ENCODE measurements around the gene CTNNBL1. TPM values are rescaled to one million over a fixed set of nuclear protein-coding genes. Genes with fewer than 3 reads are reported as not detected.
A peak's percentile ranks its signal among the peaks of the same experiment; 100 is the strongest.

The CTNNBL1 gene
- total RNA-seq, 1 experiment from 2014 or later: 203 TPM

DNA sequence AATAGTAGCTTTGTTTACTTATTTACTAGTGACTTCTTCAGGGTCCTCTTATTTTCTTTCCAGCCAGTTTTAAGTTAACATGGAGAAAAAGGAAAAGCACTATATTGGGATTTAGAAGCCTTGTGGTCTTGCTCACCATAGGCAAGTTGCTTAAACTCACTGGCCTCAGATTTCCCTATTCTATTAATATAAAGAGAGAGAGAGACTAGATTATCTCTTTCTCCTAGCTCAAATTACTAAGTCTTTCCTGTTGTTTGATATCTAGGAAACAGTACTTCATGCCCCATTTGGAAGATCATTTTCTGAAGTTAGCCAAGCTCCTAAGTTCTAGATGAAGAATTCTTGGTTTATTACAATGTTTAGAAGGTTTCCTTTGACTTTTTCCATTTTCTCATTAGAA is 32.5 kb downstream of the CTNNBL1 start:
- intact Hi-C loops (cut with micrococcal nuclease; ENCODE audit: unreplicated experiment): no loop called here
- no peaks in the 10 kb centered on the region for H3K27me3 ChIP-seq (replicated peaks; ENCODE audit: control insufficient read depth, insufficient read depth, low read length)
- H3K4me1 Mint-ChIP-seq (ENCODE audit: low read depth, unreplicated experiment): peaks cover 12% of the 10 kb centered on the region
- peaks cover 6% of the 10 kb centered on the region for H3K9me3 Mint-ChIP-seq (ENCODE audit: unreplicated experiment)
- ChIA-PET POLR2A (interaction anchor here (0.5 to 1.1 kb wide), 3 partner anchors 11 to 557 kb away, joined by 3 to 7 read pairs (median 6); no protein-coding TSS in a partner anchor), CTCF (interaction anchor here (1.3 kb wide), 1 partner anchor 32 kb away, joined by 4 read pairs; no protein-coding TSS in a partner anchor)
- TF ChIP-seq, protein P1, sequence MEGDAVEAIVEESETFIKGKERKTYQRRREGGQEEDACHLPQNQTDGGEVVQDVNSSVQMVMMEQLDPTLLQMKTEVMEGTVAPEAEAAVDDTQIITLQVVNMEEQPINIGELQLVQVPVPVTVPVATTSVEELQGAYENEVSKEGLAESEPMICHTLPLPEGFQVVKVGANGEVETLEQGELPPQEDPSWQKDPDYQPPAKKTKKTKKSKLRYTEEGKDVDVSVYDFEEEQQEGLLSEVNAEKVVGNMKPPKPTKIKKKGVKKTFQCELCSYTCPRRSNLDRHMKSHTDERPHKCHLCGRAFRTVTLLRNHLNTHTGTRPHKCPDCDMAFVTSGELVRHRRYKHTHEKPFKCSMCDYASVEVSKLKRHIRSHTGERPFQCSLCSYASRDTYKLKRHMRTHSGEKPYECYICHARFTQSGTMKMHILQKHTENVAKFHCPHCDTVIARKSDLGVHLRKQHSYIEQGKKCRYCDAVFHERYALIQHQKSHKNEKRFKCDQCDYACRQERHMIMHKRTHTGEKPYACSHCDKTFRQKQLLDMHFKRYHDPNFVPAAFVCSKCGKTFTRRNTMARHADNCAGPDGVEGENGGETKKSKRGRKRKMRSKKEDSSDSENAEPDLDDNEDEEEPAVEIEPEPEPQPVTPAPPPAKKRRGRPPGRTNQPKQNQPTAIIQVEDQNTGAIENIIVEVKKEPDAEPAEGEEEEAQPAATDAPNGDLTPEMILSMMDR (IDR thresholded peaks at IDR 0.05; ENCODE audit: insufficient read depth in 1 of 2, low read depth in 1 of 2, low read length in 1 of 2, severe bottlenecking in 1 of 2, unreplicated experiment in 1 of 2): no peak
- no TSS peak for BruUV-seq (replicated peaks)
- no peaks in the 10 kb centered on the region for H3K36me3 ChIP-seq (ENCODE audit: control insufficient read depth, insufficient read depth, low read length)
- H3K36me3 Mint-ChIP-seq (ENCODE audit: insufficient read depth, unreplicated experiment): no peaks in the 10 kb centered on the region
- H3K27ac Mint-ChIP-seq (ENCODE audit: unreplicated experiment): no peak overlapping the region
- H3K27me3 Mint-ChIP-seq (ENCODE audit: insufficient read depth, unreplicated experiment): no peaks in the 10 kb centered on the region
- no peaks in the 10 kb centered on the region for H3K9me3 ChIP-seq
- H3K4me3 ChIP-seq (ENCODE audit: low read depth, low read length): no peak overlapping the region
- H3K4me3 Mint-ChIP-seq (ENCODE audit: unreplicated experiment): no peak overlapping the region
- H3K4me1 ChIP-seq: peaks cover 24% of the 10 kb centered on the region; the same call in 1 of the 2 replicates
- no peak for DNase-seq

DNA sequence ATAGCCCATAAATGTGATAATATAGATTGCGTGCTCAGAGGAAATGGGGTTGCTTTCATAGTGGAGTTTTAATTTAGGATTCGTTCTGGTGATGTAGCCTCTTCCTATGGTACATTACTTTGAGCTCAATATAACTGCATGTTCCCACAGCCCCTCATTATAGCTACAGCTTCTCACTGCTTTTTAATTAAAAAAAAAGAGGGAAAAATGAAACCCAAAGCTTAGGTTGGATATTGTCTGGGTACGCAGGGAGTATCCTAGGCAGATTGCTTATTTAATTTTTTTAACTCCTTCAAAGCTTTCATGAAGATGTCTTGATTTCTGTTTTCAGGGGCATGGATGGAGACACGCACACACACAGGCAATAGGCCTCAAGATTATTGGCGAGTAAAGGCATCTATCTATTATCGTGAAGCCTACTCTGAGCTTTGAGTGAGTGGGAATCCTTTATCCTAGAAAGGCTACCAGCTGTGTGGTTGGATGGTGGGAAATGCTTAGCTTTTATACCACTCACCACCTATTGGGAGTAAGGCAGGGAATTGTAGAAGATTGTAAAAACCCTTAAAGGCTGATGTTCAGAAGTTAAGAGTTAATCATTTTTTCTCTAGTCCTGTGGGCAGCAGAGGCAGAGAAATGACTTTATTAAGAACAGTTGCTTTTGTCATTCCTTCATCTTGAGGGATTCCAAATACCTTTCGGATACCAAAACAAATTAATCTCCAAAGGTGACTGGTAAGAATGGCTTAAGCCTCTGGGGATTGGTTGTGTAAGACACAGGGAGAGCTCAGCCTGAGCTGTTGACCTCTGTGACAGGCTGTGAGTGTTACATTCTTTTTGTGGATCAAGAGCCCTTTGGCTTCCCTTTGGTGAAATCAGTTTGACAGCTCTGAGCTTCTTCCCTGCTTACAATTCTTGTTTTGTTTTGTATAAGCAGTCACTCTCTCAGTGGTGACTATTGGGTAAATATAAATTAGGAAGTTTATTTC is 33.4 kb downstream of the CTNNBL1 start:
- peaks cover 6% of the 10 kb centered on the region for H3K36me3 Mint-ChIP-seq (ENCODE audit: insufficient read depth, unreplicated experiment)
- no peaks in the 10 kb centered on the region for H3K27me3 Mint-ChIP-seq (ENCODE audit: insufficient read depth, unreplicated experiment)
- TF ChIP-seq, protein P1 (IDR thresholded peaks at IDR 0.05; ENCODE audit: insufficient read depth in 1 of 2, low read depth in 1 of 2, low read length in 1 of 2, severe bottlenecking in 1 of 2, unreplicated experiment in 1 of 2): no peak
- intact Hi-C loops (cut with micrococcal nuclease; ENCODE audit: unreplicated experiment): loop anchor here (1.0 kb wide), 1 partner anchor 16 kb away; no protein-coding TSS in a partner anchor
- peaks cover 12% of the 10 kb centered on the region for H3K4me1 Mint-ChIP-seq (ENCODE audit: low read depth, unreplicated experiment)
- H3K9me3 Mint-ChIP-seq (ENCODE audit: unreplicated experiment): peaks cover 7% of the 10 kb centered on the region
- no peaks in the 10 kb centered on the region for H3K27me3 ChIP-seq (replicated peaks; ENCODE audit: control insufficient read depth, insufficient read depth, low read length)
- peak; percentile 58 to 66 for DNase-seq
- H3K9me3 ChIP-seq: no peaks in the 10 kb centered on the region
- BruUV-seq (replicated peaks): no TSS peak
- CTCF ChIA-PET: interaction anchor here (0.5 to 1.3 kb wide), 4 partner anchors 163 to 885 kb away, joined by 3 to 5 read pairs (median 3); no protein-coding TSS in a partner anchor
- no peak overlapping the region for H3K4me3 ChIP-seq (ENCODE audit: low read depth, low read length)
- POLR2A ChIA-PET: interaction anchor here (0.5 to 0.7 kb wide), 2 partner anchors 70 to 322 kb away, joined by 3 to 6 read pairs; no protein-coding TSS in a partner anchor
- no peaks in the 10 kb centered on the region for H3K36me3 ChIP-seq (ENCODE audit: control insufficient read depth, insufficient read depth, low read length)
- H3K4me1 ChIP-seq: peaks cover 31% of the 10 kb centered on the region
- no peak overlapping the region for H3K27ac Mint-ChIP-seq (ENCODE audit: unreplicated experiment)
- no peak overlapping the region for H3K4me3 Mint-ChIP-seq (ENCODE audit: unreplicated experiment)

DNA sequence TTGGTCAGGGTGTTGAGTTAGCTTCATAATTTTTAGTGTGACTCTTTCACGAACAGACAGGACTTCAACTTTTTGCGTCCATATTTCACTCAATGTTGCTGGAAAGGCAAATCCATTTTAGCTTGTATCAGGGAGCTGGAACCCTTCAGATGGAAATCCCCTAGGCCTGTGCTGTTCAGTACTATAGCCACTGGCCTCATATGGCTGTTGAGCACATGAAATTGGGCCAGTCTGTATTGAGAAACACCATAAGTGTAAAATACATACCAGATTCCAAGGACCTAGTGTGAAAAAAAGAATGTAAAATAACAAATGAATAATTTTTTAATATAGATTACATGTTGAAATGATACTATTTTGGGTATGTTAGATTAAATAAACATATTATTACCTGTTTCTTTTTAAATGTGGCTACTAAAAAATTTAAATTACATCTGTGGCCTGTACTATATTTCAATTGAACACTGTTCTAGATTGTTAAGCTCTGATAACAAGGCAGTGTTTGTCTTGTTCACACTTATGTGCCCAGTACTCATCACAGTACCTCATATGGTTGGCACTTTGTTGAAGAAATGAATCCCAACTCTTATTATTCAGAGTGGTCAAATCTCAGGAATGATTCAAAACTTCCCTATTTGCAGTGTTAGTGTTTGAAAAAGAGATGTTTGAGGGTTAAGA is 34.3 kb downstream of the CTNNBL1 start:
- Mint-ChIP-seq H3K27ac (ENCODE audit: unreplicated experiment) (no peak overlapping the region), H3K4me1 (ENCODE audit: low read depth, unreplicated experiment) (peaks cover 19% of the 10 kb centered on the region), H3K36me3 (ENCODE audit: insufficient read depth, unreplicated experiment) (peaks cover 12% of the 10 kb centered on the region), H3K9me3 (ENCODE audit: unreplicated experiment) (peaks cover 7% of the 10 kb centered on the region), H3K27me3 (ENCODE audit: insufficient read depth, unreplicated experiment) (no peaks in the 10 kb centered on the region), H3K4me3 (ENCODE audit: unreplicated experiment) (no peak overlapping the region)
- intact Hi-C loops (cut with micrococcal nuclease; ENCODE audit: unreplicated experiment): loop anchor here (1.0 kb wide), 1 partner anchor 17 kb away; no protein-coding TSS in a partner anchor
- TF ChIP-seq, protein P1 (IDR thresholded peaks at IDR 0.05; ENCODE audit: insufficient read depth in 1 of 2, low read depth in 1 of 2, low read length in 1 of 2, severe bottlenecking in 1 of 2, unreplicated experiment in 1 of 2): no peak
- BruUV-seq (replicated peaks): no TSS peak
- CTCF ChIA-PET: interaction anchor here (0.5 to 1.3 kb wide), 4 partner anchors 164 to 546 kb away, joined by 3 to 5 read pairs (median 4); no protein-coding TSS in a partner anchor
- H3K4me3 ChIP-seq (ENCODE audit: low read depth, low read length): no peak overlapping the region
- no peak for DNase-seq
- H3K36me3 ChIP-seq (ENCODE audit: control insufficient read depth, insufficient read depth, low read length): no peaks in the 10 kb centered on the region
- POLR2A ChIA-PET: no interaction called here
- no peaks in the 10 kb centered on the region for H3K9me3 ChIP-seq
- H3K27me3 ChIP-seq (replicated peaks; ENCODE audit: control insufficient read depth, insufficient read depth, low read length): no peaks in the 10 kb centered on the region
- peaks cover 36% of the 10 kb centered on the region for H3K4me1 ChIP-seq
